Sigmoid colon (tissue), 4 donors: ENCODE data around the gene TAF5L.

Experiments used
- CTCF ChIP-seq, 4 experiments: fragments of 450-650 bp in 3 of 4; fragments of 200-600 bp in 1 of 4; IDR thresholded peaks; one replicate each; pipeline ENCODE4 v1.5.1; 2016 to 2019; ENCODE audit warnings: antibody characterized with exemption in 4 of 4, mild to moderate bottlenecking in 3 of 4, moderate library complexity in 2 of 4
- EP300 ChIP-seq, 4 donors: sonication (generic); formaldehyde crosslinking; IDR thresholded peaks; one replicate each; pipeline ENCODE4 v1.6.1; 2017; ENCODE audit warnings: antibody characterized with exemption in 4 of 4
- POLR2A ChIP-seq, 2 donors: fragments of 450-650 bp; IDR thresholded peaks; one replicate each; pipeline ENCODE4 v1.6.1; 2016; ENCODE audit warnings: antibody characterized with exemption in 2 of 2, mild to moderate bottlenecking in 2 of 2, moderate library complexity in 2 of 2
- POLR2AphosphoS5 ChIP-seq, 4 donors: sonication (generic); formaldehyde crosslinking; IDR thresholded peaks; one replicate each; pipeline ENCODE4 v1.6.1; 2017; ENCODE audit warnings: antibody characterized with exemption in 4 of 4

GRCh38 chr1:229585338-229585737, 40.6 kb downstream of the TAF5L start:
- TF ChIP-seq CTCF (IDR thresholded peaks at IDR 0.05) = no peak
- no peak for TF ChIP-seq POLR2A (IDR thresholded peaks at IDR 0.05)
- no peak for TF ChIP-seq POLR2AphosphoS5 (IDR thresholded peaks at IDR 0.05)
- no peak for TF ChIP-seq EP300 (IDR thresholded peaks at IDR 0.05)
